Activated CD4-positive, alpha-beta T cell treated with anti-CD3 and anti-CD28 coated beads, Interleukin-2, amount 50 U/mL, for 4 hours (primary cell): ENCODE measurements around the gene MRPL46.

Source experiments
- DNase-seq, 2 experiments: peaks; one replicate each; pipeline ENCODE4 v3.0.0-alpha.2; 2020

MRPL46 gene

GRCh38 chr15:88467073-88467934 is at the start of gene MRPL46, which contains the start of gene MRPS11:
Gene MRPL46, minus strand, starts transcription at chr15:88467388. Its CDS starts 11 bp downstream, at chr15:88467377.
Gene MRPS11, plus strand, starts transcription at chr15:88467708. Its CDS starts 10 bp downstream, at chr15:88467718.
- DNase-seq = peak; percentile 87 to 88

GRCh38 chr15:88513195-88513594 is 46.0 kb upstream of the MRPL46 start:
- no peak for DNase-seq

GRCh38 chr15:88512601-88513000 is 45.4 kb upstream of the MRPL46 start:
- DNase-seq = no peak

- DNase-seq = no peak
These were observed 44.9 kb upstream of the MRPL46 start for GRCh38 chr15:88512078-88512477.

GRCh38 chr15:88511161-88511560 is 44.0 kb upstream of the MRPL46 start:
- DNase-seq = no peak

- DNase-seq = no peak
These were observed 42.8 kb upstream of the MRPL46 start for GRCh38 chr15:88509964-88510363.

GRCh38 chr15:88509321-88509720 is 42.1 kb upstream of the MRPL46 start:
- no peak for DNase-seq

- no peak for DNase-seq
These were observed 39.4 kb upstream of the MRPL46 start for GRCh38 chr15:88506628-88507027.

- DNase-seq = no peak
These were observed 38.5 kb upstream of the MRPL46 start for GRCh38 chr15:88505721-88506120.

GRCh38 chr15:88504445-88504844 is 37.3 kb upstream of the MRPL46 start:
- no peak for DNase-seq

- DNase-seq = no peak
These were observed 31.8 kb upstream of the MRPL46 start for GRCh38 chr15:88498996-88499395.

- no peak for DNase-seq
These were observed 30.0 kb upstream of the MRPL46 start for GRCh38 chr15:88497109-88497765.

GRCh38 chr15:88493844-88494243 is 26.7 kb upstream of the MRPL46 start:
- no peak for DNase-seq

- no peak for DNase-seq
These were observed 24.0 kb upstream of the MRPL46 start for GRCh38 chr15:88491158-88491557.

- DNase-seq = no peak
These were observed 22.8 kb upstream of the MRPL46 start for GRCh38 chr15:88490036-88490435.

- no peak for DNase-seq
These were observed 22.1 kb upstream of the MRPL46 start for GRCh38 chr15:88489321-88489720.

GRCh38 chr15:88487796-88488523 is 20.8 kb upstream of the MRPL46 start:
- DNase-seq = no peak

- no peak for DNase-seq
These were observed 20.1 kb upstream of the MRPL46 start for GRCh38 chr15:88487178-88487795.

- no peak for DNase-seq
These were observed 17.6 kb upstream of the MRPL46 start for GRCh38 chr15:88484682-88485331.

- no peak for DNase-seq
These were observed 15.1 kb upstream of the MRPL46 start for GRCh38 chr15:88482263-88482662.

GRCh38 chr15:88480981-88481380 is 13.8 kb upstream of the MRPL46 start:
- DNase-seq = no peak

- DNase-seq = no peak
These were observed 12.0 kb upstream of the MRPL46 start for GRCh38 chr15:88479169-88479568.
